Astrocyte of the hippocampus (primary cell): ENCODE data around the gene PPM1E.
A peak's percentile ranks its signal among the peaks of the same experiment; 100 is the strongest.
"Not testable (repeated sequence)": the region's sequence is repeated elsewhere in the genome, so short reads cannot be mapped to it uniquely, and the experiment has no call there.

Experiments
- DNase-seq: peaks from one replicate; pipeline ENCODE4 v3.0.0; 2011; ENCODE audit warnings: low read depth, low spot score

The PPM1E gene

GRCh38 chr17:58755577-58756245 lies at the start of gene PPM1E:
TSS of gene PPM1E (plus strand) at chr17:58755854.
- DNase-seq = peak; percentile 89

- DNase-seq = no peak
These were observed 49.1 kb upstream of the PPM1E start for GRCh38 chr17:58706351-58707140.

GRCh38 chr17:58710948-58711552 lies 44.6 kb upstream of the PPM1E start:
- peak; percentile 76 for DNase-seq

- DNase-seq = no peak
These were observed 33.4 kb upstream of the PPM1E start for GRCh38 chr17:58722274-58722673.

GRCh38 chr17:58722696-58723095 lies 33.0 kb upstream of the PPM1E start:
- no peak for DNase-seq

- no peak for DNase-seq
These were observed 26.9 kb upstream of the PPM1E start for GRCh38 chr17:58728798-58729197.

- DNase-seq = no peak
These were observed 24.7 kb upstream of the PPM1E start for GRCh38 chr17:58730937-58731336.

GRCh38 chr17:58734040-58734439 lies 21.6 kb upstream of the PPM1E start:
- DNase-seq = no peak

GRCh38 chr17:58734811-58735210 lies 20.8 kb upstream of the PPM1E start:
- DNase-seq = no peak

- DNase-seq = no peak
These were observed 14.5 kb upstream of the PPM1E start for GRCh38 chr17:58741121-58741625.

- no peak for DNase-seq
These were observed 8.0 kb upstream of the PPM1E start for GRCh38 chr17:58747674-58748073.

GRCh38 chr17:58749627-58750026 lies 6.0 kb upstream of the PPM1E start:
- not testable (repeated sequence) for DNase-seq

- DNase-seq = no peak
These were observed 2.6 kb upstream of the PPM1E start for GRCh38 chr17:58753026-58753425.

- DNase-seq = no peak
These were observed 431 bp upstream of the PPM1E start for GRCh38 chr17:58755269-58755576.

- DNase-seq = peak; percentile 43
These were observed 850 bp downstream of the PPM1E start for GRCh38 chr17:58756246-58757161.

- no peak for DNase-seq
These were observed 1.5 kb downstream of the PPM1E start for GRCh38 chr17:58757162-58757613.

- DNase-seq = no peak
These were observed 3.2 kb downstream of the PPM1E start for GRCh38 chr17:58758890-58759289.

GRCh38 chr17:58759522-58759921 lies 3.9 kb downstream of the PPM1E start:
- DNase-seq = no peak

GRCh38 chr17:58760248-58760647 lies 4.6 kb downstream of the PPM1E start:
- no peak for DNase-seq

GRCh38 chr17:58763263-58763662 lies 7.6 kb downstream of the PPM1E start:
- no peak for DNase-seq

GRCh38 chr17:58764373-58764772 lies 8.7 kb downstream of the PPM1E start:
- no peak for DNase-seq

- not testable (repeated sequence) for DNase-seq
These were observed 22.8 kb downstream of the PPM1E start for GRCh38 chr17:58778482-58778881.
